K562 (cell line): ENCODE measurements around the gene CACNB1. TPM values are rescaled to one million over a fixed set of nuclear protein-coding genes. Genes with fewer than 3 reads are reported as not detected.

Source experiments
- ATAC-seq: fragments of 200-7000 bp; cut with Tn5 transposase; 3 replicates; pipeline ENCODE4 v1.9.1; 2020; ENCODE audit warnings: moderate library complexity
- BruUV-seq: library from RNA; stranded (reverse); fragments of 400-500 nt; replicated peaks from 2 replicates; lab custom pipeline; 2021; lab: Mats Ljungman, UMichigan
- CTCF ChIA-PET: fragments of 300-600 bp; formaldehyde crosslinking; extraction: SDS; loops from one replicate; lab custom pipeline; 2021; ENCODE audit warnings: low intra/inter-chr PET ratio; lab: Yijun Ruan, JAX
- POLR2A ChIA-PET: fragments of 300-600, 350-650 bp; sonication (Branson Sonifier 250); formaldehyde crosslinking; extraction: SDS; loops from one replicate; lab custom pipeline; 2021; ENCODE audit warnings: antibody characterized with exemption, inconsistent platforms; lab: Yijun Ruan, JAX
- DNase-seq, 4 experiments: peaks; one replicate each; pipeline versions ENCODE4 v3.0.0 to v3.0.0-alpha.2; 2011 to 2018; ENCODE audit warnings: low spot score in 3 of 4, mixed read lengths in 3 of 4; ENCODE audit errors: extremely low read depth in 1 of 4
- FAIRE-seq: peaks from 2 replicates; lab custom pipeline; 2011; peaks lifted over from hg19 to GRCh38; lab: Jason Lieb, UNC
- H2AFZ ChIP-seq: 2 replicates; pipeline ENCODE4 v1.6.0; 2011; ENCODE audit warnings: low read depth, low read length, control low read depth, inconsistent platforms
- H3K27ac ChIP-seq: fragments of 200-600 bp; 3 replicates; pipeline ENCODE4 v1.8.0; 2011; ENCODE audit warnings: low read depth, mild to moderate bottlenecking, control low read depth, inconsistent platforms, low read length, moderate library complexity, mixed read lengths; ENCODE audit errors: extremely low read depth
- H3K27me3 ChIP-seq, 2 experiments: fragments of 300-600 bp in 1 of 2; 2 replicates in 1 of 2; 3 replicates in 1 of 2; pipeline versions ENCODE4 v1.6.0 to v1.8.0; 2011; ENCODE audit warnings: inconsistent platforms in 2 of 2, low read length in 2 of 2, mild to moderate bottlenecking in 1 of 2, mixed read lengths in 1 of 2, moderate library complexity in 1 of 2; ENCODE audit not compliant: control insufficient read depth in 2 of 2, insufficient read depth in 2 of 2
- H3K36me3 ChIP-seq: fragments of 300-600 bp; 3 replicates; pipeline ENCODE4 v1.8.0; 2011; ENCODE audit warnings: mild to moderate bottlenecking, low read length, inconsistent platforms; ENCODE audit not compliant: control insufficient read depth, insufficient read depth
- H3K4me1 ChIP-seq, 2 experiments: fragments of 200-600 bp in 1 of 2; replicated peaks in 1 of 2; 2 replicates in 1 of 2; 3 replicates in 1 of 2; pipeline versions ENCODE4 v1.5.1 to v1.8.0; 2011; ENCODE audit warnings: inconsistent platforms in 2 of 2, low read length in 2 of 2, mild to moderate bottlenecking in 1 of 2, mixed read lengths in 1 of 2, moderate library complexity in 1 of 2; ENCODE audit not compliant: control insufficient read depth in 2 of 2, insufficient read depth in 2 of 2
- H3K4me2 ChIP-seq: 2 replicates; pipeline ENCODE4 v1.6.1; 2011; ENCODE audit warnings: low read length, control low read depth, inconsistent platforms, mixed read lengths; ENCODE audit not compliant: insufficient read depth
- H3K4me3 ChIP-seq: fragments of 200-600 bp; sonication (generic), shearing (Covaris generic); 2 replicates; pipeline ENCODE4 v1.5.1; 2016; ENCODE audit warnings: control low read depth, inconsistent platforms
- H3K79me2 ChIP-seq: fragments of 200-600 bp; 3 replicates; pipeline ENCODE4 v1.8.0; 2011; ENCODE audit warnings: low read length, inconsistent platforms; ENCODE audit not compliant: control insufficient read depth, insufficient read depth
- H3K9ac ChIP-seq, 2 experiments: 2 replicates each; pipeline versions ENCODE4 v1.6.0 to v1.6.1; 2011; ENCODE audit warnings: low read depth in 2 of 2, low read length in 2 of 2, control low read depth in 1 of 2, inconsistent platforms in 1 of 2, mild to moderate bottlenecking in 1 of 2, mixed read lengths in 1 of 2; ENCODE audit not compliant: insufficient read depth in 1 of 2
- H3K9me1 ChIP-seq: one replicate; pipeline ENCODE4 v1.6.0; 2011; ENCODE audit warnings: inconsistent platforms, mild to moderate bottlenecking, low read length, moderate library complexity; ENCODE audit not compliant: control insufficient read depth, insufficient read depth
- H3K9me3 ChIP-seq: replicated peaks from 2 replicates; pipeline ENCODE4 v1.5.1; 2011; ENCODE audit warnings: low read depth, low read length, inconsistent platforms; ENCODE audit not compliant: control insufficient read depth, insufficient read depth
- H4K20me1 ChIP-seq: replicated peaks from 2 replicates; pipeline ENCODE4 v1.6.1; 2011; ENCODE audit warnings: low read length, inconsistent platforms, mixed read lengths; ENCODE audit not compliant: control insufficient read depth, insufficient read depth
- CEBPG ChIP-seq, 3 experiments: fragments of 200-800 bp in 1 of 3; sonication (Bioruptor generic) in 1 of 3; sonication (generic) in 1 of 3; formaldehyde crosslinking in 1 of 3; IDR thresholded peaks in 2 of 3; conservative IDR thresholded peaks in 1 of 3; 2 replicates each; pipeline versions ENCODE4 v1.6.1 to v1.8.0; 2016 to 2022; ENCODE audit warnings: missing compliant biosample characterization in 2 of 3, missing genetic modification characterization in 2 of 3, mild to moderate bottlenecking in 1 of 3, missing genetic modification reagents in 1 of 3
- DDX20 ChIP-seq: fragments of 450-650 bp; IDR thresholded peaks from 2 replicates; pipeline ENCODE4 v1.6.1; 2016; ENCODE audit warnings: missing genetic modification characterization, low read depth, mild to moderate bottlenecking, missing compliant biosample characterization, moderate library complexity
- ILK ChIP-seq: fragments of 450-650 bp; IDR thresholded peaks from 2 replicates; pipeline ENCODE4 v1.6.1; 2016; ENCODE audit warnings: missing genetic modification characterization, low read depth, mild to moderate bottlenecking, missing compliant biosample characterization, moderate library complexity, borderline replicate concordance
- KAT7 ChIP-seq: sonication (generic); formaldehyde crosslinking; IDR thresholded peaks from 2 replicates; pipeline ENCODE4 v1.8.0; 2022; ENCODE audit warnings: missing genetic modification reagents, mild to moderate bottlenecking, borderline replicate concordance
- LCOR ChIP-seq: sonication (generic); formaldehyde crosslinking; IDR thresholded peaks from 2 replicates; pipeline ENCODE4 v1.8.0; 2022; ENCODE audit warnings: mild to moderate bottlenecking, missing genetic modification reagents
- MTA2 ChIP-seq: fragments of 450-650 bp; IDR thresholded peaks from 2 replicates; pipeline ENCODE4 v1.6.1; 2016; ENCODE audit warnings: low read depth
- SMARCC2 ChIP-seq: fragments of 450-650 bp; IDR thresholded peaks from 2 replicates; pipeline ENCODE4 v1.6.1; 2017; ENCODE audit warnings: antibody characterized with exemption, moderate library complexity, mild to moderate bottlenecking, low read depth
- ZBTB1 ChIP-seq: sonication (generic); formaldehyde crosslinking; IDR thresholded peaks from 2 replicates; pipeline ENCODE4 v1.8.1; 2023; ENCODE audit warnings: missing genetic modification reagents, low read depth, mild to moderate bottlenecking, borderline replicate concordance
- ZNF12 ChIP-seq: sonication (generic); formaldehyde crosslinking; IDR thresholded peaks from 2 replicates; pipeline ENCODE4 v1.4.0; 2020; ENCODE audit warnings: mild to moderate bottlenecking, missing genetic modification reagents
- ZNF3 ChIP-seq: fragments of 250-450 bp; sonication (Bioruptor Pico); IDR thresholded peaks from 2 replicates; pipeline ENCODE4 v1.5.0; 2021; ENCODE audit warnings: mild to moderate bottlenecking, moderate library complexity
- ZNF75A ChIP-seq: fragments of 450-650 bp; formaldehyde crosslinking; IDR thresholded peaks from 2 replicates; pipeline ENCODE4 v1.4.0; 2020; ENCODE audit warnings: mild to moderate bottlenecking
- WGBS: fragments of 100-300 bp; shearing (Covaris generic); methylation state at CpG from one replicate; pipeline ENCODE4 v1.1.6; 2016; ENCODE audit warnings: low coverage, mixed read lengths; ENCODE audit not compliant: insufficient coverage; ENCODE audit errors: missing lambda C conversion rate; 5-methylcytosine and 5-hydroxymethylcytosine counted together
- in situ Hi-C: fragments of 300-500 bp; cut with MboI; formaldehyde crosslinking; loops from 4 replicates; pipeline ENCODE4 v1.15.0; 2018; ENCODE audit warnings: inconsistent platforms, mixed read lengths
- intact Hi-C: fragments of 100-400 bp; cut with micrococcal nuclease; formaldehyde crosslinking; loops from 2 replicates; pipeline ENCODE4 v1.14.2; 2022
- polyA plus RNA-seq, 8 experiments: library from polyadenylated mRNA; depleted of rRNA in 4 of 8; stranded (reverse) in 5 of 8; unstranded in 3 of 8; fragments of >200 nt; fragmentation: Nextera tagmentation in 2 of 8; fragmentation: Illumina TruSeq in 1 of 8; extraction: Ambion mirVana in 2 of 8; extraction: Trizol in 1 of 8; gene quantifications; 2 replicates each; pipeline versions ENCODE4 v1.2.1 to v1.2.3, GENCODE V29; 2011 to 2014; ENCODE audit warnings: inconsistent platforms in 1 of 8, missing spikeins in 1 of 8
- total RNA-seq, 7 experiments: library from RNA; depleted of rRNA in 6 of 7; stranded (reverse); fragments of >200 nt in 6 of 7; fragmentation: Illumina TruSeq in 2 of 7; extraction: Trizol in 2 of 7; gene quantifications; 2 replicates each; pipeline versions ENCODE4 v1.2.1 to v1.2.3, GENCODE V29; 2011 to 2021; ENCODE audit warnings: low replicate concordance in 1 of 7
- TF ChIP-seq, protein P1 (sequence below): fragments of 250-450 bp; sonication (Bioruptor Pico); IDR thresholded peaks from 2 replicates; pipeline ENCODE4 v1.4.0; 2020; ENCODE audit warnings: mild to moderate bottlenecking
- TF ChIP-seq, protein P2 (sequence below): fragments of 250-450 bp; sonication (Bioruptor Pico); IDR thresholded peaks from 2 replicates; pipeline ENCODE4 v1.8.0; 2021; ENCODE audit warnings: moderate library complexity, mild to moderate bottlenecking, inconsistent platforms

Gene CACNB1
- total and polyA plus RNA-seq, 9 of the 15 experiments (the other 6 are each of a cell fraction or from before 2014, with no cell fraction given): 0.08 to 7.4 (median 3.0) TPM

DNA sequence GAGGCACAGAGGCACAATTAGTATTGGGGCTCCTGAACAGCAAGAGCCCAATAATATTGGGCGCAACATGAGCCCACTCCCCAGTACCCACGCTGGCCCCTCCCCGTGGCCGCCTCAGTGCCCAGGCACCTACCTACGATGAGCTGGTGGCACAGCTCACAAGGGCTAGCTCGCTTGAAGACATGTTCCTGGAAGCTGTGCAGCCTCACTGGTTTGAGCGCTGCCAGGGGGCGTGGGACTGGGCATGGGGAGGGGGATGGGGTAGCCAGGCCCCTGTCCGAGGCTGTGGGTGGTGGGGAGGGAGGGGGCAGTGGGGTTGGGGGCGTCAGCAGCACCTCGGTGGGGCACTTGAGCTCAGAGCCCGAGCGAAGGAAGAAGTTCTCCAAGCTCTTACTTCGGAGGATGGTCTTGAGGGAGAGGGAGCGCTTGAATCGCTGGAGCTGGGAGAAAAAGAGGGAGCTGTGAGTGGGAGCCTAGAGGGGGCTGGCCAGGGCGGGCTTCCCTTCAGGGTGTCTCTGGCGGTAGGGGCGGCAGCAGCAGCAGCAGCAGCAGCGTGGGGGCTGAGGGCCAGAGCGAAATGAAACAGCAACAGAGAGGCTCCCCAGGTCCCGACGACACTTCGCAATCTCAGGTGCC lies 20.4 kb upstream of the CACNB1 start:
- no peak overlapping the region for H3K9ac ChIP-seq
- ChIA-PET POLR2A (interaction anchor here (0.6 to 1.2 kb wide), 4 partner anchors 12 to 130 kb away, joined by 3 read pairs; partner anchors contain the start of gene RPL19), CTCF (no interaction called here)
- H3K36me3 ChIP-seq: no peaks in the 10 kb centered on the region
- DNase-seq (no peak), FAIRE-seq (no peak), ATAC-seq (no peak)
- H3K79me2 ChIP-seq: no peaks in the 10 kb centered on the region
- 10% methylated on average over 16 of the region's 24 CpGs for WGBS
- intact Hi-C loops (no loop called here), in situ Hi-C loops (no loop called here)
- H3K4me3 ChIP-seq: no peak overlapping the region
- no peaks in the 10 kb centered on the region for H3K9me1 ChIP-seq
- H3K4me1 ChIP-seq: peaks cover 0 to 6% of the 10 kb centered on the region in 2 experiments; a peak in 2 of 5 replicates
- no TSS peak for BruUV-seq
- H3K27ac ChIP-seq: no peak overlapping the region
- H3K4me2 ChIP-seq: no peak overlapping the region
- no peak overlapping the region for H2AFZ ChIP-seq
- H3K9me3 ChIP-seq: no peaks in the 10 kb centered on the region
- H4K20me1 ChIP-seq: no peaks in the 10 kb centered on the region
- TF ChIP-seq CEBPG (CRISPR knock-in tag; IDR thresholded peaks at IDR 0.05) (no peak), CEBPG (tag; conservative IDR thresholded peaks at IDR 0.05 in 1 of 2, IDR thresholded peaks at IDR 0.05 in 1 of 2) (0 out of 4 replicates have a peak, but pooled peaks of 1 of the 2 experiments have one; percentile 36), LCOR (no peak)
- H3K27me3 ChIP-seq: peaks cover 11 to 52% of the 10 kb centered on the region in 2 experiments; a peak in 4 of 5 replicates

DNA sequence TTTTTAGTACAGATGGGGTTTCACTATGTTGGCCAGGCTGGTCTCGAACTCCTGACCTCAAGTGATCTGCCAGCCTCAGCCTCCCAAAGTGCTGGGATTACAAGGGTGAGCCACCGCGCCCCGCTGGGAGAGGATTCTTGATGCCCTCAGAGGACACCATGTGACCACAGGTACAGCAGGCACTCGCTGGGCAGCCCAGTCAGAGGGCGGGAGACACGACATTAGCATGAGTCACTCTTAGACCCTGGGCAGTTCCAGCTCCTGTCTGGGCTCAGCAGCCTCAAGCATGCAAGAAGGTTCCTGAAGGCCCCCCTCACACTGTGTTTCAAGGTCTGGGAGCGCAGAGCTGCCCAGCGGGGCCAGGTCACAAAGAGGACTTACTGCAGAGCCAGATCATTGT lies 16.4 kb upstream of the CACNB1 start:
- H3K9me3 ChIP-seq: no peaks in the 10 kb centered on the region
- H4K20me1 ChIP-seq: no peaks in the 10 kb centered on the region
- no peak for TF ChIP-seq ZNF12 (CRISPR knock-in tag)
- TF ChIP-seq, protein P1, sequence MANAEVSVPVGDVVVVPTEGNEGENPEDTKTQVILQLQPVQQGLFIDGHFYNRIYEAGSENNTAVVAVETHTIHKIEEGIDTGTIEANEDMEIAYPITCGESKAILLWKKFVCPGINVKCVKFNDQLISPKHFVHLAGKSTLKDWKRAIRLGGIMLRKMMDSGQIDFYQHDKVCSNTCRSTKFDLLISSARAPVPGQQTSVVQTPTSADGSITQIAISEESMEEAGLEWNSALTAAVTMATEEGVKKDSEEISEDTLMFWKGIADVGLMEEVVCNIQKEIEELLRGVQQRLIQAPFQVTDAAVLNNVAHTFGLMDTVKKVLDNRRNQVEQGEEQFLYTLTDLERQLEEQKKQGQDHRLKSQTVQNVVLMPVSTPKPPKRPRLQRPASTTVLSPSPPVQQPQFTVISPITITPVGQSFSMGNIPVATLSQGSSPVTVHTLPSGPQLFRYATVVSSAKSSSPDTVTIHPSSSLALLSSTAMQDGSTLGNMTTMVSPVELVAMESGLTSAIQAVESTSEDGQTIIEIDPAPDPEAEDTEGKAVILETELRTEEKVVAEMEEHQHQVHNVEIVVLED: no peak
- no peak for TF ChIP-seq ILK (tag)
- no peak for TF ChIP-seq DDX20 (tag)
- TF ChIP-seq KAT7 (CRISPR knock-in tag): no peak
- no peak for TF ChIP-seq MTA2
- TF ChIP-seq, protein P2, sequence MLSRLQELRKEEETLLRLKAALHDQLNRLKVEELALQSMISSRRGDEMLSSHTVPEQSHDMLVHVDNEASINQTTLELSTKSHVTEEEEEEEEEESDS (CRISPR knock-in tag): no peak
- TF ChIP-seq ZNF75A: no peak
- no peak for TF ChIP-seq ZBTB1 (CRISPR knock-in tag)
- no peak for TF ChIP-seq ZNF3
- TF ChIP-seq SMARCC2: no peak
- H3K36me3 ChIP-seq: no peaks in the 10 kb centered on the region
- ATAC-seq (peak; percentile 20), DNase-seq (no peak), FAIRE-seq (no peak)
- no peak overlapping the region for H3K27ac ChIP-seq
- ChIA-PET CTCF (no interaction called here), POLR2A (no interaction called here)
- BruUV-seq: no TSS peak
- in situ Hi-C loops (no loop called here), intact Hi-C loops (no loop called here)
- peaks cover 4 to 58% of the 10 kb centered on the region in 2 experiments; a peak in 3 of 5 replicates for H3K27me3 ChIP-seq
- 28% methylated on average over 9 of the region's 9 CpGs for WGBS
- H2AFZ ChIP-seq: no peak overlapping the region
- 0 out of 4 replicates have a peak overlapping the region, but pooled peaks of 1 of the 2 experiments have one; percentile 17 for H3K9ac ChIP-seq
- peaks cover 0 to 26% of the 10 kb centered on the region in 2 experiments; a peak in 3 of 5 replicates for H3K4me1 ChIP-seq
- H3K4me3 ChIP-seq: no peak overlapping the region
- H3K4me2 ChIP-seq: no peak overlapping the region
- no peaks in the 10 kb centered on the region for H3K79me2 ChIP-seq
- H3K9me1 ChIP-seq: peaks cover 4% of the 10 kb centered on the region
